Activated naive CD8-positive, alpha-beta T cell treated with anti-CD3 and anti-CD28 coated beads for 36 hours (primary cell): ENCODE results near the gene CELF3. TPM values are rescaled to one million over a fixed set of nuclear protein-coding genes. Genes with fewer than 3 reads are reported as not detected.

Source experiments
- total RNA-seq, 2 experiments: library from RNA; stranded (reverse); gene quantifications; one replicate each; pipeline ENCODE4 v1.2.3, GENCODE V29; 2021

The CELF3 gene
- total RNA-seq, 2 experiments from 2014 or later: not detected

Other genes starting within 250 kb of the CELF3 start
- gene CGN, start 205.4 kb downstream of the CELF3 start, total RNA-seq: 1 to 10 TPM; 1.3 to 2.0 TPM
- 1 to 10 TPM; 2.3 to 2.9 TPM for gene TUFT1, start 176.5 kb downstream of the CELF3 start, total RNA-seq
- gene SNX27, start 104.8 kb downstream of the CELF3 start, total RNA-seq: 10 to 100 TPM; 25.2 to 27.7 TPM
- gene RIIAD1, start 4.7 kb upstream of the CELF3 start, total RNA-seq: not detected
- gene MRPL9, start 46.7 kb upstream of the CELF3 start, total RNA-seq: 100 to 1,000 TPM; 157 to 172 TPM
- gene TDRKH, start 73.7 kb upstream of the CELF3 start, total RNA-seq: 1 to 10 TPM; 9.0 to 9.1 TPM
- not detected for gene LINGO4, start 88.6 kb upstream of the CELF3 start, total RNA-seq
- under 1 TPM; 0.06 to 0.12 TPM for gene RORC, start 115.0 kb upstream of the CELF3 start, total RNA-seq
- gene C2CD4D, start 123.0 kb upstream of the CELF3 start, total RNA-seq: under 1 TPM; 0.68 to 0.76 TPM
- not detected for gene THEM5, start 136.9 kb upstream of the CELF3 start, total RNA-seq
- 10 to 100 TPM; 32.9 to 34.2 TPM for gene THEM4, start 192.7 kb upstream of the CELF3 start, total RNA-seq